Breast epithelium (tissue), 3 donors: Measurements from ENCODE around the gene CDC123.

Experiments used
- POLR2A ChIP-seq: fragments of 450-650 bp; IDR thresholded peaks from one replicate; pipeline ENCODE4 v1.6.1; 2016; ENCODE audit warnings: antibody characterized with exemption, mild to moderate bottlenecking, moderate library complexity
- POLR2AphosphoS5 ChIP-seq, 3 donors: sonication (generic); formaldehyde crosslinking; IDR thresholded peaks; one replicate each; pipeline ENCODE4 v1.6.1; 2017; ENCODE audit warnings: antibody characterized with exemption in 3 of 3
- TF ChIP-seq, protein P1 (sequence below), 3 donors: fragments of 450-650 bp; IDR thresholded peaks; one replicate each; pipeline ENCODE4 v1.5.1; 2016 to 2017; ENCODE audit warnings: antibody characterized with exemption in 3 of 3, mild to moderate bottlenecking in 3 of 3, moderate library complexity in 3 of 3

DNA sequence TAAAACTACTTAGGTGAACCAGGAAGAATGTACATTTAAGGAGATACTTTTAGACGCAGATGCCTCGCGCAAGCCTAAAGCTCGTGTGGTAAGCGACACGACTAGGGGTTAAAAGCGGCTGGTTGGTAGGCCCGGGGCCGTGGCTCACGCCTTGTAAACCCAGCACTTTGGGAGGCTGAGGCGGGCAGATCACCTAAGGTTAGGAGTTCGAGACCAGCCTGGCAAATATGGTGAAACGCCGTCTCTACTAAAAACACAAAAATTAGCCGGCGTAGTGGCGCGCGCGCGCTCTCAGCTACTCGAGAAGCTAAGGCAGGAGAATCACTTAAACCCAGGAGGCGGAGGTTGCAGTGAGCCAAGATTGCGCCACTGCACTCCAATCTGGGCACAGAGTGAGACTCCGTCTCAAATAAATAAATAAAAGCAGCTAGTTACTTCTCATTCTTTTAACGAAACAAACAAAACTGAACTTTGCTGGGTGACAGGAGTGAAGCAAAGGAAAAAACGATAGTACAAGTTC, 1.2 kb upstream of the CDC123 start:
- TF ChIP-seq, protein P1, sequence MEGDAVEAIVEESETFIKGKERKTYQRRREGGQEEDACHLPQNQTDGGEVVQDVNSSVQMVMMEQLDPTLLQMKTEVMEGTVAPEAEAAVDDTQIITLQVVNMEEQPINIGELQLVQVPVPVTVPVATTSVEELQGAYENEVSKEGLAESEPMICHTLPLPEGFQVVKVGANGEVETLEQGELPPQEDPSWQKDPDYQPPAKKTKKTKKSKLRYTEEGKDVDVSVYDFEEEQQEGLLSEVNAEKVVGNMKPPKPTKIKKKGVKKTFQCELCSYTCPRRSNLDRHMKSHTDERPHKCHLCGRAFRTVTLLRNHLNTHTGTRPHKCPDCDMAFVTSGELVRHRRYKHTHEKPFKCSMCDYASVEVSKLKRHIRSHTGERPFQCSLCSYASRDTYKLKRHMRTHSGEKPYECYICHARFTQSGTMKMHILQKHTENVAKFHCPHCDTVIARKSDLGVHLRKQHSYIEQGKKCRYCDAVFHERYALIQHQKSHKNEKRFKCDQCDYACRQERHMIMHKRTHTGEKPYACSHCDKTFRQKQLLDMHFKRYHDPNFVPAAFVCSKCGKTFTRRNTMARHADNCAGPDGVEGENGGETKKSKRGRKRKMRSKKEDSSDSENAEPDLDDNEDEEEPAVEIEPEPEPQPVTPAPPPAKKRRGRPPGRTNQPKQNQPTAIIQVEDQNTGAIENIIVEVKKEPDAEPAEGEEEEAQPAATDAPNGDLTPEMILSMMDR (IDR thresholded peaks at IDR 0.05): no peak
- TF ChIP-seq POLR2A (no peak), POLR2AphosphoS5 (IDR thresholded peaks at IDR 0.05) (no peak)
